Peyer's patch (tissue), 4 donors: ENCODE data around the gene PSMB3. TPM values are rescaled to one million over a fixed set of nuclear protein-coding genes. Genes with fewer than 3 reads are reported as not detected.

ENCODE experiments used
- DNase-seq, 3 donors: peaks; one replicate each; pipeline ENCODE4 v3.0.0-alpha.2; 2017 to 2019
- H3K27ac ChIP-seq, 4 donors: fragments of 200-600 bp; sonication (generic); one replicate each; pipeline ENCODE4 v1.5.1; 2016 to 2019
- H3K27me3 ChIP-seq, 2 donors: fragments of 200-600 bp; sonication (generic); one replicate each; pipeline ENCODE4 v1.5.1; 2019
- H3K36me3 ChIP-seq, 3 donors: fragments of 200-600 bp; sonication (generic); one replicate each; pipeline ENCODE4 v1.5.1; 2016 to 2019
- H3K4me1 ChIP-seq, 4 donors: fragments of 200-600 bp; sonication (generic); one replicate each; pipeline ENCODE4 v1.5.1; 2016 to 2019
- H3K4me3 ChIP-seq, 4 donors: fragments of 200-600 bp; sonication (generic); 1 replicate in 3 of 4; 2 replicates in 1 of 4; pipeline ENCODE4 v1.5.1; 2016 to 2019; ENCODE audit warnings: mild to moderate bottlenecking in 1 of 4
- H3K9me3 ChIP-seq, 4 donors: fragments of 200-600 bp; sonication (generic); one replicate each; pipeline ENCODE4 v1.5.1; 2016 to 2019; ENCODE audit warnings: mild to moderate bottlenecking in 1 of 4
- CTCF ChIP-seq, 6 experiments: fragments of 450-650 bp in 4 of 6; fragments of 200-600 bp in 2 of 6; sonication (generic) in 1 of 6; IDR thresholded peaks; one replicate each; pipeline ENCODE4 v1.5.1; 2017 to 2019; ENCODE audit warnings: antibody characterized with exemption in 6 of 6, mild to moderate bottlenecking in 3 of 6, moderate library complexity in 1 of 6
- POLR2A ChIP-seq, 2 donors: fragments of 450-650 bp; IDR thresholded peaks; one replicate each; pipeline ENCODE4 v1.5.1; 2017; ENCODE audit warnings: antibody characterized with exemption in 2 of 2, mild to moderate bottlenecking in 2 of 2, moderate library complexity in 2 of 2
- total RNA-seq, 4 donors: library from RNA; depleted of rRNA; stranded (reverse); fragments of >200 nt; gene quantifications; one replicate each; pipeline ENCODE4 v1.1.0, GENCODE V29; 2016

The PSMB3 gene
- total RNA-seq, 4 donors from 2014 or later: 106 to 165 (median 109) TPM

GRCh38 chr17:38709864-38710603 is 42.5 kb upstream of the PSMB3 start:
- peaks cover 0 to 23% (median 0%) of the 10 kb centered on the region in 4 donors for H3K4me1 ChIP-seq
- DNase-seq: no peak
- H3K36me3 ChIP-seq: peaks cover 0 to 74% (median 0%) of the 10 kb centered on the region in 3 donors
- no peaks in the 10 kb centered on the region for H3K9me3 ChIP-seq
- no peaks in the 10 kb centered on the region for H3K27me3 ChIP-seq
- no peak overlapping the region for H3K4me3 ChIP-seq
- H3K27ac ChIP-seq: no peak overlapping the region
- TF ChIP-seq POLR2A (IDR thresholded peaks at IDR 0.05) (no peak), CTCF (IDR thresholded peaks at IDR 0.05) (no peak)

GRCh38 chr17:38710604-38710962 is 42.0 kb upstream of the PSMB3 start:
- DNase-seq: no peak
- Histone ChIP-seq H3K27ac (no peak overlapping the region), H3K36me3 (peaks cover 0 to 80% (median 0%) of the 10 kb centered on the region in 3 donors), H3K4me1 (peaks cover 0 to 23% (median 0%) of the 10 kb centered on the region in 4 donors), H3K27me3 (no peaks in the 10 kb centered on the region), H3K9me3 (no peaks in the 10 kb centered on the region), H3K4me3 (no peak overlapping the region)
- no peak for TF ChIP-seq CTCF (IDR thresholded peaks at IDR 0.05)
- no peak for TF ChIP-seq POLR2A (IDR thresholded peaks at IDR 0.05)

- DNase-seq: no peak
- Histone ChIP-seq H3K27me3 (no peaks in the 10 kb centered on the region), H3K9me3 (no peaks in the 10 kb centered on the region), H3K36me3 (peaks cover 0 to 84% (median 0%) of the 10 kb centered on the region in 3 donors), H3K4me1 (peaks cover 0 to 23% (median 0%) of the 10 kb centered on the region in 4 donors), H3K27ac (no peak overlapping the region), H3K4me3 (no peak overlapping the region)
- TF ChIP-seq POLR2A (IDR thresholded peaks at IDR 0.05) (no peak), CTCF (IDR thresholded peaks at IDR 0.05) (no peak)
Observed at GRCh38 chr17:38710985-38711384, 41.6 kb upstream of the PSMB3 start.

GRCh38 chr17:38711792-38712571 is 40.6 kb upstream of the PSMB3 start:
- Histone ChIP-seq H3K4me3 (no peak overlapping the region), H3K9me3 (no peaks in the 10 kb centered on the region), H3K36me3 (peaks cover 0 to 94% (median 0%) of the 10 kb centered on the region in 3 donors), H3K27ac (no peak overlapping the region), H3K27me3 (no peaks in the 10 kb centered on the region), H3K4me1 (peaks cover 0 to 15% (median 0%) of the 10 kb centered on the region in 4 donors)
- TF ChIP-seq POLR2A (IDR thresholded peaks at IDR 0.05) (no peak), CTCF (IDR thresholded peaks at IDR 0.05) (no peak)
- no peak for DNase-seq

- no peak for TF ChIP-seq POLR2A (IDR thresholded peaks at IDR 0.05)
- TF ChIP-seq CTCF (IDR thresholded peaks at IDR 0.05): no peak
- DNase-seq: no peak
- Histone ChIP-seq H3K9me3 (no peaks in the 10 kb centered on the region), H3K27me3 (no peaks in the 10 kb centered on the region), H3K4me3 (no peak overlapping the region), H3K27ac (no peak overlapping the region), H3K4me1 (peaks cover 0 to 9% (median 0%) of the 10 kb centered on the region in 4 donors), H3K36me3 (peaks cover 0 to 94% (median 0%) of the 10 kb centered on the region in 3 donors)
Observed at GRCh38 chr17:38712593-38712992, 39.9 kb upstream of the PSMB3 start.
